Measurements from ENCODE around the gene MORN1. TPM values are rescaled to one million over a fixed set of nuclear protein-coding genes. Genes with fewer than 3 reads are reported as not detected.

The MORN1 gene
- total RNA-seq, 1 donor from 2014 or later, result 9.1 TPM

DNA sequence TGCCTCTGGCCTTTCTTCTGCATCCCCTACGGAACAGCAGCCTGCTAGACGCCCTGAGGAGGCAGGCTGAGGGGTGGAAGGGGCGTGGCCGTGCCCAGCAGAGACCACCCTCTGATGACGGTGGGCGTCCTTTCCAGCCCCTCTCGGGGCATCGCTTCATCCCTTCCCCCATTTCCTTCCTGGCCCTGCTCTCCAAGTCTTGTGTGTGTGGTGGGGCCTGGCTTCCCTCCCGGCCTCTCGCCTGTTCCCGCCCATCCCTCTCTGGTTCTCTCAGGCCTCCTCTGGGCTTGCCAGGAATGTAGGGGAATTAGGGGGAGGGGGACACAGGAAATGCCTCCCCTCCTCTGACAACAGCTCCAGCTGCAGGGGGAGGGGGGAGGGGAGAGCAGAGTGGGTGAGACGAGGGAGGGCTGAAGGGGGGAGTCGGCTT lies 112.1 kb downstream of the MORN1 start:
- intact Hi-C loops (cut with micrococcal nuclease), result no loop called here

DNA sequence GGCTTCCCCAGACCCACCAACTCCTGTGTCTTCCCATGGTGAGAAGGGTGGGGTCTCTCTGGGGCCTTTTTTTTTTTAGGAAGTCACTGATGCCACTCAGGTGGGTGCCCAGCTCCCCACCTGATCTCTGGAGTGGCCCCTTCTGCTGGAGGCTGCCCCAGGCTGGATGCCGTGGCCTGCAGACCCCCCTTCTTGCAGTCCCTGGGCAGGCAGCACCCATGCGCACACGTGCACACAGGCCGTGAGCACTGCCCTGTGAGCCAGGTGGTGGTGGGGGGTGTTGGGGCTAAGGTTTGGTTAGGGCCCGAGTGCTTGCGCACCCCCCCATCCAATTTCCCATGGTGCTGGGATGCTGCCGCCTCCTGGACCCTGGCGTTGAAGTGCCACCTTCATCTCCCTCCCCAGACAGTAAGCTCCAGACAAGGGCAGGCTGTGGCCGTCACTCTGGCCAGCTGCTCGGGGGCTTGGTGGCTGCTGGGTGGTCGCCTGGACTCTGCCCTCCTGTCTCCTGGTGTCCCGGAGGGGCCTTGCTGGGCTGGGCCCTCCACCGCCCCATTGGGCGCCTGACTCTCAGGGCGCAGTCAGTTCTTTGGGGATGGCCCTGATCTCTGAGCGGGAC lies 112.7 kb downstream of the MORN1 start:
- intact Hi-C loops (cut with micrococcal nuclease), result no loop called here

DNA sequence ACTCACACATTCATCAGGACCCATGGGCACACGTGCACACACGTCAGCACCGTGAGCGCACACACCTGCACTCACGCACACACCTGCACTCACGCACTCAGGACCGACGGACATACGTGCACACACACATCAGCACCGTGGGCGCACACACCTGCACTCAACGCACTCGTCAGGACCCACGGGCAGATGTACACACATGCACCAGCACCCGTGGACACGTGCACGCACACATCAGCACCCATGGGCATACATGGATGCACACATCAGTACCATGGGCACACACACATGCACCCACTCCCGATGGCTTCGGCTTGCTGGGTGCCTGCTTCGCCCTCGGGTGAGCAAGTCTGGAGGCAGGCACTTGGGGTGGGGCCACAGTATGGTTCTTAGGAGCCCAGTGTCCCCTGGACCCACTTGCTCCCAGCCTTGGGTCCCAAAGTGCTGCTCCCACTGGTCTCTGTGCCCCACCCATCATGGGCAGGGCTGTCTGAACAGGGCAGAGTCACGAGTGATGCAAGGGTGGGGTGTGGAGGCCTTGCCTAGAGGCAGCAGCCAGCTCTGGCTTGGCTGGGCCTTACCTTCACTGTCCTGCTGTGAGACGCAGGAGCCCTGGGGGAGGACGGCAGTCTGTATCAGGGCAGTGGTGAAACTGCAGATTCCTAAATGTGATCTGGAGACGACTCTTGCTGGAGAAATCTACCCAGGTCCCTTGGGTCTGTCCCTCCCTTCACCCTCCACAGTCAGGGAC lies 113.4 kb downstream of the MORN1 start:
- intact Hi-C loops (cut with micrococcal nuclease), result loop anchor here (2.0 kb wide), 1 partner anchor 19 kb away; no protein-coding TSS in a partner anchor

DNA sequence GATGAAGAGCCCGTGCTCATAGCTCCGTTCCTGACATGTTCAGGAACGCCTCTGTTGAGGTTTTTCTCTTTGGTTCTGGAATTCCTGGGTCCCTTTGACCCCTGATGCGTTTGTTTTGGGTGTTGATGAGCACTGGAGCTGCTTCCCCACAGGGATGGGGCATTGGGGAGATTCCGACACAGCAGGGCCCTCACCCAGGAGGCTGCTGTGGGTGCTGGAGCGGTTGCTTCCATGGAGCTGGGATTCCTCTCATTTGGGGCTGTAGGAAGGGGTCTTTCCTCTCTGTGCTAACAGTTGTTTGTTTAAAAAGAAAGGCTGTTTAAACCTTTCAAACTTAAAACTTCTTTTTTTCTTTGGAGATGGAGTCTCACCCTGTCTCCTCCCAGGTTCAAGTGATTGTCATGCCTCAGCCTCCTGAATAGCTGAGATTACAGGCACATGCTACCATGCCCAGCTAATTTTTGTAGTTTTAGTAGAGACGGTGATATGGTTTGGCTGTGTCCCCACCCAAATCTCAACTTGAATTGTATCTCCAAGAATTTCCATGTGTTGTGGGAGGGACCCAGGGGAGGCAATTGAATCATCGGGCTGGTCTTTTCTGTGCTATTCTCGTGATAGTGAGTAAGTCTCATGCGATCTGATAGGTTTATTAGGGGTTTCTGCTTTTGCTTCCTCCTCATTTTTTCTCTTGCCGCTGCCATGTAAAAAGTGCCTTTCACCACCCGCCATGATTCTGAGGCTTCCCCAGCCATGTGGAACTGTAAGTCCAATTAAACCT lies 114.4 kb downstream of the MORN1 start:
- intact Hi-C loops (cut with micrococcal nuclease), result loop anchor here (2.0 kb wide), 1 partner anchor 18 kb away; no protein-coding TSS in a partner anchor

DNA sequence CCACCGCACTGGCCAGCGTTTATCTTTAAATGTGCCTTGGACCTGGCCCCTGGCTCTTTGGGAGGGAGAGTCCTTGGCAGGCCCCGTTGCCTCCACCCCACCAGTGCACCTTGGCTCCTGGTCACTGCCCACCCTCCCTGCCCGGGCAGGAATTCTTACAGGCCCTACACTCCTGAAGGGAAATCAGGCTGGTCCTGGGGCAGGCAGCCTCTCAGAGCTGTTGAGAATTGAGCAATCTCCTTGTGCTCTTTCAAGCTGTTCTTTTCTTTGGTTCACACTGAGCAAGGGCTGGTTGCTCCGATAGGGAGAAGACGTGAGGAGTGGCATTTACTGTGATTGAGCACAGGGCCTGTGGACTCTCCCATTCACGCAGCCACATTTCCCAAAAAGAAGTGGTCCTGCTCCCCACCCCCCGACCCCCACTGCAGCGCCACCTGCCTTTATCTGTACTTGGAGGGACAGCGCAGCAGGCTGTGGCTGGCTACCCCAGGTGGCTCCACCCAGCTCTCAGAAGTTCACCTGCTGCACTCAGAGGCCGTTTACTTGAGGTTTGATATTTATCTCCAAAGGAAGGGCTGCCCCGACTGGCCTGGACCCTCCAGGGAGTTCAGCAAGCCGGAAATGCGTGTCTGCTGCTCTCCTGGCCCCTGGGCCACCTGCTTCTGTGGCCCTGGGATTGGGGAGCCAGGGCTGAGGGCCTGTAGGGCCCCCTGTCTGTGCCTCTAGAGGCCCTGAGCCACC lies 115.4 kb downstream of the MORN1 start:
- intact Hi-C loops (cut with micrococcal nuclease), result loop anchor here (2.0 kb wide), 1 partner anchor 17 kb away; no protein-coding TSS in a partner anchor

DNA sequence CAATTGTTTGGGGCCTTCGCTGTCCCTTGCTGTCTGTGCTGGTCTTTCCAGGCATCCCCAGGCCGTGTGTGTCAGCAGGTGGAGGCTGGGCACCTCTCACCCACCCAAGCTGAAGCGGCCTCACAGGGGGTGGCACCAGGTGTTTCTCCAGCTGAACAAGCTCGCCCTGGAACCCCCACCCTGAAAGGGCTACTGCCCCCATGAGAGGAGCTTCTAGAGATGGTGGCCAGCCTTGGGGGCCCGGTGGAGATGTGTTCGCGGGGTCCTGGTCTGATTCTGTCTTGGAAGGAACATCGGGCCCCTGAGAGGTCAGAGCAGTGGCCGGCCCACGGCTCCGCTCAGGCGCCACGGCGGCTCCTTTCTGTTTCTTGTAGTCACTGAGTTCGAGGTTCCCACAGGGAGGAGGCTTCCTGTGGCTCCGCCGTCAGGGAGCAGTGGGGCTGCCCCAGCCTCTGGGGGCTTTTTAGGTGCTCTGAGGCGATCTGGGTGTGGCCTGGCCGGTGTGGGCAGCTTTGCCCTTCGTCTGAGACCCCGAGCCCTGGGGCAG lies 116.4 kb downstream of the MORN1 start:
- intact Hi-C loops (cut with micrococcal nuclease), result no loop called here

DNA sequence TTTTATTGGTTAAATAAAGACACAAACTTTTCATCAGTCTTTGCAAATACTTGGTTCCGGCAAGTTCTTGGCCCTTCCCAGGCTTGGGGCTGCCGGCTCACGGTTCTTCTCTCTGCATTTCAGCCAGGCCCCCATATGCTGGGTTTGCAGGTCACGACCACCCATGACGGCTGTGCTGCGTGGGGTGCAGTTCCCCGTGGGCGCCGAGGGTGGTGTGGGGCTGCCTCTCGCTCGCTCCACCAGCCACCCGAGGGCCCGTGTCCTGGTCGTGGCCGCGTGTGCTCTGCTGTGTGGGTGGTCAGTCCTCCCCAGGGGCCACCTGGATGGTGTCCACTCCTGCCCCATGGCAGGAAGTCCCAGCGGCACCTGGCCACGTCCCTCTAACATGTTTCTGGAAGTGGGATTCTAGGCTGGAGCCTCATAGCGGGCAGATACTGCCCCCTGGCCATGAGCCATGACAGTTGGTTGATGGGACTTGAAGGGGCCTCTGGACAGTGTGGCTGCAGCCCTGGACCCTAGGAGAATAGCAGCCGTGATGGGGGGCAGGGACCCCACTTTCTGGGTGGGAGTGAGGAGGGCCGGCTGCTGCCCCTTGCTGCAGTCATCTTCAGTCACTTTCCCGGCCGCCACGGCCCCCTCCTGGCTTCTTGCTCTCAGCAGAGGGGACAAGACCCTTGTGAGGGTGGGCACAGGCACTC lies 117.0 kb downstream of the MORN1 start:
- intact Hi-C loops (cut with micrococcal nuclease), result no loop called here

DNA sequence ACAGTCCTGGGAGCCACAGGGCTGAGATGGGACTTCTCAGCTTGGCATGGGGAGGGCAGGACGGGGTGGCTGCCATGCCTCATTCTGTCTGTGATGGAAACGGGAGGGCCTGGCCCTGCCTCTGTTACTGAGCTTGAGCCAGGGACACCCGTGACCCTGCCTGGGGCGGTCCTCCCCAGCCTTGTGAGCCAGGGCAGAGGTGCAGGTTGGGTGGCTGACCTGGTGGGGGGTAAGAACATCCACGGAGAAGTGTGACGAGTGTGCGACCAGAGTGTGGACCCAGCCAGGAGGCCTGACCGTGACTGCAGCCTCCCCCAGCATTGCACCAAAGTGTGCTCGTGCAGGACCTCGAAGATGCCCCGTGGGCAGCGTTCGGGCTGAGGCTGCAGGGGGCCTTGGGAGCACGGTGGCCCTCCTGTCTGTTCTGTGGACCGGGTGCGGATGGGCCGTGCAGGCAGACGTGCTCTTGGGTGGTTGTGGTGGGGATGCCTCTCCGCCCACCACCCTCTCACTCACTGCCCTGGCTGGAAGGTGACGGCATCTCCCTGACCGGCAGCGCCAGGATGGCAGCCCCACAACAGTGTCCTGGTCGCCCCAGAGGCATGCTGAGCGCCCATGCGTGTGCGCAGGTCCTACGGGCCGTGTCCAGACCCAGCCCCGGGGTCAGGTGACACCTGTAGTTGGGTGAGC lies 117.8 kb downstream of the MORN1 start:
- intact Hi-C loops (cut with micrococcal nuclease), result no loop called here

DNA sequence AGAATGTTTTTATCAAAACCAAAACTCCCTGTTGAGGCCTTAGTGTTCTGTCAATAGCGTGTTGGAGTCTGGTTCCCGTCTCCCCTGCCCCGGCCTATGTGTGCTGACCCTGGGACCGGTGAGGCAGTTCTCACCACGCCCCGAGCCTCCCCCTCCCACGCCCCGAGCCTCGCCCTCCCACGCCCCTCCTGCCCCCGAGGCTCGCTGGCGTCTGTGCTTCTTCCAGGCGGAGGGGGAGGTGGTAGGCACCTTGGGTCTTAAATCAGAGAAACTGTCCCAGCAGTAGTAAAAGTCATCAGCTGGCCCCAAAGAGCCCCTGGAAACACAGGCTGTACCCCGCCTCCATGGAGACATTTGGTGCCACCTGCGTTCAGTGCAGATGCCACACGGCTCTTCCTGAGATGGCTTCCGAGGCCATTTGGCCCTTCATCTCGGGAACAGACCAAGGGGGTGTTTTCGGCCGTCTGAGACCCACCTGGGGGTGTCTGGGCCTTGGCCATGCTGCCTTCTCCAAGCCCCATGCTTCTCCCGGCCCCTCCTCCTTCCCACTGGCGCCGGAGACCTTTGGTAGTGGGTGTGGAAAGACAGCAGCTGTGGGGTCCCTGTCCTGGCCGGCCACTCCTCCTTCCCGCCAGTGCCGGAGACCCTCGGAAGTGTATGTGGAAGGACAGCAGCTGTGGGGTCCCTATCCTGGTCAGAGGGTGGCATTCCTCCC lies 118.5 kb downstream of the MORN1 start:
- intact Hi-C loops (cut with micrococcal nuclease), result no loop called here

DNA sequence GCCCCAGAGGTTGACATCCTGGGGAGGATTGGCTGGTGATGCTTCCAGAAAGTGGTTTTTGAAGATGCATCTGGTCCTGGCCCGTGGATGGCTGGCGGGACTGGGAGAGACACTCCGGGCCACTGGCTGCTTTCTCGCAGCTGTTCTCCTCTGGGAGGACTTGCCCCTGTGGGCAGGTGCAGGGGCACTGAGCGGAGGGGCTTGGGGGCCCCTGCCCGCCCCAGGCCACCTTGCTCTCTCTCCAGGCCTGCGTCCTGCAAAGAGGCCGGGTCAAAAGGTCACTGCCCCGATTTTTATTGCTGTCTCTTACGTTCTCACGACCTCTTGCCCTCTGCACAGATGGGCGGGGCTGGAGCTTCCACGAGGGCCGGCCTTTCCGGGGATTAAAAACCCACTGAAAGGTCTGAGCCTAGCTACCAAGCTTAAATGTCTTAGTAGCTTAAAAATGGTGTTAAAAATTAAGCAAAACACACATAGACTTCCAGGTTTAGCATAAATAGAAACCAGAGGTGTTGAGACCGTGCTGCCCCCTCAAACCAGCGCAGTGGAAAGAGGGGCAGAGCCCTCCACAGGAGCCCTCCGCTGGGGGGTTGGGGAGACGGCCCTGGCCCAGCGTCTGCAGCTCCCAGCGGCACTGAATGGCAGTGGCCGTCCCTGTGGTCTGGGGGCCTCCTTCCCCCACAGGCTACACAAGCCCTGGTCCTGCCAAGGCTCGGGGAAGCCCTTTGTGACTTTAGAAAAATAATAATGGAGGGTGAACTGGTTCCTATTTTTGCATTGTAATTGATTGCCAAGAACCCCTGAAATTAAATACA lies 119.3 kb downstream of the MORN1 start:
- intact Hi-C loops (cut with micrococcal nuclease), result no loop called here

Other genes starting within 250 kb of the MORN1 start
- 49.2 and 52.7 TPM in 2 replicates for gene FAAP20, start 196.8 kb downstream of the MORN1 start, total RNA-seq
- gene SKI, start 163.2 kb downstream of the MORN1 start, total RNA-seq, result 61.6 and 62.6 TPM in 2 replicates
- 141 and 146 TPM in 2 replicates for gene RER1, start 287 bp upstream of the MORN1 start, total RNA-seq
- 12.6 and 13.0 TPM in 2 replicates for gene PEX10, start 21.0 kb upstream of the MORN1 start, total RNA-seq
- 7.3 and 8.0 TPM in 2 replicates for gene PLCH2, start 84.7 kb upstream of the MORN1 start, total RNA-seq
- gene PANK4, start 135.0 kb upstream of the MORN1 start, total RNA-seq, result 61.2 and 68.1 TPM in 2 replicates
- not detected in 2 replicates for gene HES5, start 138.7 kb upstream of the MORN1 start, total RNA-seq
- 157 and 158 TPM in 2 replicates for gene TNFRSF14, start 164.8 kb upstream of the MORN1 start, total RNA-seq
- gene PRXL2B, start 195.2 kb upstream of the MORN1 start, total RNA-seq, result 22.5 and 23.5 TPM in 2 replicates
- 0.95 and 1.2 TPM in 2 replicates for gene MMEL1, start 241.5 kb upstream of the MORN1 start, total RNA-seq

Measured in T-helper 2 cell treated with Interferon-gamma antibody and Interleukin-4, amounts not matched to agents 100 ng/mL and 5 ng/mL, for 36 hours (primary cell).